Measurements from ENCODE around the gene DAZL.

Gene DAZL

GRCh38 chr3:16607718-16608117 lies 2.5 kb upstream of the DAZL start:
- no peak for TF ChIP-seq CTCF (IDR thresholded peaks at IDR 0.05; ENCODE audit: control insufficient read depth, insufficient read depth, low read depth, low read length, missing control alignments)
- H3K4me3 ChIP-seq (ENCODE audit: control insufficient read depth, low read depth, low read length): no peak overlapping the region
- no peak for DNase-seq (ENCODE audit: low read depth)

GRCh38 chr3:16606398-16606797 lies 1.2 kb upstream of the DAZL start:
- DNase-seq (ENCODE audit: low read depth): no peak
- no peak overlapping the region for H3K4me3 ChIP-seq (ENCODE audit: control insufficient read depth, low read depth, low read length)
- TF ChIP-seq CTCF (IDR thresholded peaks at IDR 0.05; ENCODE audit: control insufficient read depth, insufficient read depth, low read depth, low read length, missing control alignments): no peak

GRCh38 chr3:16605966-16606365 lies 743 bp upstream of the DAZL start:
- TF ChIP-seq CTCF (IDR thresholded peaks at IDR 0.05; ENCODE audit: control insufficient read depth, insufficient read depth, low read depth, low read length, missing control alignments): no peak

GRCh38 chr3:16604433-16604832 lies 790 bp downstream of the DAZL start:
- DNase-seq (ENCODE audit: low read depth): no peak

More at GRCh38 chr3:16605966-16606365, 743 bp upstream of the DAZL start:
- no peak for DNase-seq (ENCODE audit: low read depth)
- no peak overlapping the region for H3K4me3 ChIP-seq (ENCODE audit: control insufficient read depth, low read depth, low read length)

GRCh38 chr3:16601537-16602005 lies 3.7 kb downstream of the DAZL start:
- DNase-seq (ENCODE audit: low read depth): no peak
- TF ChIP-seq CTCF (IDR thresholded peaks at IDR 0.05; ENCODE audit: control insufficient read depth, insufficient read depth, low read depth, low read length, missing control alignments): no peak
- H3K4me3 ChIP-seq (ENCODE audit: control insufficient read depth, low read depth, low read length): no peak overlapping the region

More at GRCh38 chr3:16604433-16604832, 790 bp downstream of the DAZL start:
- TF ChIP-seq CTCF (IDR thresholded peaks at IDR 0.05; ENCODE audit: control insufficient read depth, insufficient read depth, low read depth, low read length, missing control alignments): no peak
- H3K4me3 ChIP-seq (ENCODE audit: control insufficient read depth, low read depth, low read length): no peak overlapping the region

- peak; percentile 39 for DNase-seq (ENCODE audit: low read depth)
- no peak overlapping the region for H3K4me3 ChIP-seq (ENCODE audit: control insufficient read depth, low read depth, low read length)
- peak; percentile 73 for TF ChIP-seq CTCF (IDR thresholded peaks at IDR 0.05; ENCODE audit: control insufficient read depth, insufficient read depth, low read depth, low read length, missing control alignments)
Observed at GRCh38 chr3:16600780-16601536, 4.3 kb downstream of the DAZL start.
